ENCODE data around the gene BCL2L12. TPM values are rescaled to one million over a fixed set of nuclear protein-coding genes. Genes with fewer than 3 reads are reported as not detected.
A peak's percentile ranks its signal among the peaks of the same experiment; 100 is the strongest.

BCL2L12 gene
- total RNA-seq, 1 donor from 2014 or later = 39.1 TPM

- Mint-ChIP-seq H3K9me3 (no peaks in the 10 kb centered on the region), H3K4me1 (peaks cover 25% of the 10 kb centered on the region), H3K27me3 (no peaks in the 10 kb centered on the region), H3K27ac (no peak overlapping the region), H3K4me3 (no peak overlapping the region), H3K36me3 (ENCODE audit: low read depth) (no peaks in the 10 kb centered on the region)
- ATAC-seq (ENCODE audit: low read depth) = no peak
- POLR2A ChIA-PET = interaction anchor here (0.6 to 0.9 kb wide), 2 partner anchors 42 to 271 kb away, joined by 3 to 7 read pairs; no protein-coding TSS in a partner anchor
- TF ChIP-seq CTCF (IDR thresholded peaks at IDR 0.05) = no peak
- intact Hi-C loops (cut with micrococcal nuclease) = no loop called here
- CTCF ChIA-PET = no interaction called here
- no peak for DNase-seq
These were observed 30.1 kb upstream of the BCL2L12 start for GRCh38 chr19:49635530-49636232.

GRCh38 chr19:49636233-49636932 is 29.4 kb upstream of the BCL2L12 start:
- H3K27me3 Mint-ChIP-seq = no peaks in the 10 kb centered on the region
- peaks cover 30% of the 10 kb centered on the region for H3K4me1 Mint-ChIP-seq
- ATAC-seq (ENCODE audit: low read depth) = no peak
- intact Hi-C loops (cut with micrococcal nuclease) = no loop called here
- ChIA-PET POLR2A (no interaction called here), CTCF (no interaction called here)
- no peak overlapping the region for H3K4me3 Mint-ChIP-seq
- DNase-seq = no peak
- H3K9me3 Mint-ChIP-seq = no peaks in the 10 kb centered on the region
- no peak overlapping the region for H3K27ac Mint-ChIP-seq
- TF ChIP-seq CTCF (IDR thresholded peaks at IDR 0.05) = no peak
- H3K36me3 Mint-ChIP-seq (ENCODE audit: low read depth) = no peaks in the 10 kb centered on the region

GRCh38 chr19:49637821-49638738 is 27.7 kb upstream of the BCL2L12 start:
- H3K9me3 Mint-ChIP-seq = no peaks in the 10 kb centered on the region
- DNase-seq = no peak
- H3K36me3 Mint-ChIP-seq (ENCODE audit: low read depth) = peaks cover 4% of the 10 kb centered on the region
- ATAC-seq (ENCODE audit: low read depth) = no peak
- intact Hi-C loops (cut with micrococcal nuclease) = no loop called here
- H3K27me3 Mint-ChIP-seq = no peaks in the 10 kb centered on the region
- peaks cover 42% of the 10 kb centered on the region for H3K4me1 Mint-ChIP-seq
- ChIA-PET POLR2A (interaction anchor here (0.6 to 0.8 kb wide), 5 partner anchors 24 to 136 kb away, joined by 3 to 5 read pairs (median 3); no protein-coding TSS in a partner anchor), CTCF (no interaction called here)
- no peak for TF ChIP-seq CTCF (IDR thresholded peaks at IDR 0.05)
- no peak overlapping the region for H3K27ac Mint-ChIP-seq
- peak overlapping the region; percentile 35 for H3K4me3 Mint-ChIP-seq

- Mint-ChIP-seq H3K9me3 (no peaks in the 10 kb centered on the region), H3K4me1 (peaks cover 57% of the 10 kb centered on the region), H3K27me3 (no peaks in the 10 kb centered on the region), H3K36me3 (ENCODE audit: low read depth) (peaks cover 11% of the 10 kb centered on the region), H3K27ac (peak overlapping the region; percentile 52), H3K4me3 (peak overlapping the region; percentile 93)
- ATAC-seq (ENCODE audit: low read depth) (no peak), DNase-seq (no peak)
- ChIA-PET CTCF (interaction anchor here (1.0 to 2.3 kb wide), 3 partner anchors 37 to 46 kb away, joined by 3 to 6 read pairs (median 3); partner anchors contain the start of gene PRMT1), POLR2A (interaction anchor here (0.6 to 4.0 kb wide), 22 partner anchors 9 to 1020 kb away, joined by 3 to 97 read pairs (median 6); partner anchors contain the start of genes AKT1S1, ATF5, BCAT2 and BCL2L12)
- intact Hi-C loops (cut with micrococcal nuclease) = loop anchor here (1.0 to 5.0 kb wide), 8 partner anchors 49 to 1002 kb away; partner anchors contain the start of genes DBP, MED25, NOSIP and PPP1R15A
- TF ChIP-seq CTCF (IDR thresholded peaks at IDR 0.05) = no peak
These were observed 26.2 kb upstream of the BCL2L12 start for GRCh38 chr19:49639401-49640112.

Data from activated B cell treated with CpG ODN at 0.5 μM for 24 hours (primary cell).